Epithelial cell of umbilical artery (primary cell): ENCODE results near the gene ACAD11. TPM values are rescaled to one million over a fixed set of nuclear protein-coding genes. Genes with fewer than 3 reads are reported as not detected.

ENCODE experiments used
- total RNA-seq: library from RNA; depleted of rRNA; stranded (reverse); fragments of >200 nt; gene quantifications from 2 replicates; pipeline ENCODE4 v1.2.3, GENCODE V29; 2014

The ACAD11 gene, protein sequence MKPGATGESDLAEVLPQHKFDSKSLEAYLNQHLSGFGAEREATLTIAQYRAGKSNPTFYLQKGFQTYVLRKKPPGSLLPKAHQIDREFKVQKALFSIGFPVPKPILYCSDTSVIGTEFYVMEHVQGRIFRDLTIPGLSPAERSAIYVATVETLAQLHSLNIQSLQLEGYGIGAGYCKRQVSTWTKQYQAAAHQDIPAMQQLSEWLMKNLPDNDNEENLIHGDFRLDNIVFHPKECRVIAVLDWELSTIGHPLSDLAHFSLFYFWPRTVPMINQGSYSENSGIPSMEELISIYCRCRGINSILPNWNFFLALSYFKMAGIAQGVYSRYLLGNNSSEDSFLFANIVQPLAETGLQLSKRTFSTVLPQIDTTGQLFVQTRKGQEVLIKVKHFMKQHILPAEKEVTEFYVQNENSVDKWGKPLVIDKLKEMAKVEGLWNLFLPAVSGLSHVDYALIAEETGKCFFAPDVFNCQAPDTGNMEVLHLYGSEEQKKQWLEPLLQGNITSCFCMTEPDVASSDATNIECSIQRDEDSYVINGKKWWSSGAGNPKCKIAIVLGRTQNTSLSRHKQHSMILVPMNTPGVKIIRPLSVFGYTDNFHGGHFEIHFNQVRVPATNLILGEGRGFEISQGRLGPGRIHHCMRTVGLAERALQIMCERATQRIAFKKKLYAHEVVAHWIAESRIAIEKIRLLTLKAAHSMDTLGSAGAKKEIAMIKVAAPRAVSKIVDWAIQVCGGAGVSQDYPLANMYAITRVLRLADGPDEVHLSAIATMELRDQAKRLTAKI
- total RNA-seq, result 13.0 and 22.0 TPM in 2 replicates

DNA sequence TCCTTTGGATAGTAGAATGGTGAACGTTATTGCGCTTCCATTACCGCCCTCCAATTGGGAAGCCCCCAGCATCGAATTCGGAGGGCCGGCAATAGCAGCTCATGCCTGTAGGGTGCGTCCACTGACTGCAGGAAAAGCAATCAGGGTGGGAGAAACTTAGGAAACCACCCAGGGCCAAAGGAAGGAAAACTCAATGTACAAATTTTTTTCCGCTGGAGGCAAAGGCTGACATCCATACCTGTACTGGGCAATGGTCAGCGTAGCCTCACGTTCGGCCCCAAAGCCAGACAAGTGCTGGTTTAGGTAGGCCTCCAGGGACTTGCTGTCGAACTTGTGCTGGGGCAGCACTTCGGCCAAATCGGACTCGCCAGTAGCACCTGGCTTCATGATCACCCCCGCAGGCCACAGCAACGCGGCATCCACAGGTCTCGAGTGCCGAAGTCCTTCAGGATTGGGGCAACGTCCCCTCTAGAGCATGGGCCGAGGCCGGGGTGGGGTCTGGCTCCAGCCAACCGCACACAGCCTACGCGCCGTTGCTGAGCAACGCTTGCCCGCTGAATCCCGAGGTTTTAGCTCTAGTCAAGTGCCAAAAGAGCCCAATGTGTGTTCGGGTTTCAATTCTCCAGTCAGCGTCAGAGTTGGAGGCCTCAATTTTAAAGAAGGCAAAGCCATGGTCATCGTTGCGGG lies at the start of gene ACAD11:
Gene ACAD11, minus strand, starts transcription at position 445 of the 687 bp plus-strand sequence. Its CDS starts 58 bp downstream, at position 387.

DNA sequence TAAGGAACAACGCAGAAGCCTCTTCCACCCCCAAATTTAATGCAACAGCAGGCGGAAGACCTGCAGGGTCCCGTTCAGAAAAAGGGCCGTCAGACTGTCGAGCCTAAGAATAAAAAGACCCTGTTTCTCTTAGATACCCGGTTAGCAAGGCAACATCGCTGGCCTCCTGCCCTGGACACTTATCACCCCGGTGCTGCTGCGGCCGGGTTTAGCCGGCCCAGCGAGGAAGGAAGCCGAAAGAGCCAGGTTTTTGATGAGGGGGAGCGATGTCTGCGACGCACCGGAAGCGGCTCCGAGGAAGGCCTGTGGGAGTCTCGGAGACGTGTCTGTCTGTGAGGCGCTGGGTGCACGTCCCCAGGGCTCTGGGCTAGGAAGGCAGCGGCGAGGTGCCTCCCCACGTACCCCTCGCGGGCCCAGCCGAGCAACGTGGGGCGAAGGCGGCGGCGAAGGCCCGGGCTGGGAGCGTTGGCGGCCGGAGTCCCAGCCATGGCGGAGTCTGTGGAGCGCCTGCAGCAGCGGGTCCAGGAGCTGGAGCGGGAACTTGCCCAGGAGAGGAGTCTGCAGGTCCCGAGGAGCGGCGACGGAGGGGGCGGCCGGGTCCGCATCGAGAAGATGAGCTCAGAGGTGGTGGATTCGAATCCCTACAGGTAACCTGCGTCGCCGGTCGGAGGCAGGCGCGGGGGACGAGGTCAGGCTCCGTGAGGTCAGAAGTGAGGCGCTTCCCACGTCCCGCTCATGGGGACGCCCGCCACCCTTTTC lies 622 bp upstream of the ACAD11 start, which contains the start of gene UBA5:
Gene UBA5, plus strand, starts transcription at position 278 of the 759 bp plus-strand sequence. Its CDS starts 209 bp downstream, at position 487.

DNA sequence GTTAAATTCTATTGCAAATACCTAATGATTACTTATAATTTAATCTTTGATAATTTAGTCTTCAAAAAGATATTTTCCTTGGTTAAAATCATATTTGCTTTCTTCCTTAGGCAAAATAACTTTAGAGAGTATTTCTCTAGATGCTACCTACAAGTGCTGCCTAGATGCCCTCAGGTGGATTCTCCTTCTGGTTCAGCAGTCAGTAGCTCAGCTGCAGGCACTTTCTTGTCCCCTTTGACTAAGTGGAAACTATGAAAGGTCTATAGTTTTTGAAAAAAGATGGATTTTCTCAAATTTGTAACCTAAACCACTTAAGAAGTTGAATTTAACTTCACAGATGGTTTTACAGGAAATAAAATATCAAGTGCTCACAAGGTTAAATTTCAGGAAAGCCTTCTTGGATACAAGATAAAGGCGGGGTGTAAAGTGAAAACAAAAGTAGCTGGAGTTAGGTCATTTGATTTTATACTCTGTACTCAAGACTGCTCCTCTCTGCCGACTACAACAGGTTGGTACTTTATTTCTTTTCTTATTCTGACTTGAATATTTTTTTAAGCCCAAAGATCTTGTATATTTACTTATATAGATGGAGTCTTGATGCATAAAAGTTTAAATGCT lies 62.7 kb downstream of the ACAD11 start, which contains the start of gene ACKR4:
Gene ACKR4, plus strand, starts transcription at position 455 of the 618 bp plus-strand sequence. CDS start 3,128 bp downstream, outside the sequence.

Other genes starting within 250 kb of the ACAD11 start
- gene DNAJC13, start 242.3 kb downstream of the ACAD11 start, total RNA-seq, result 49.7 and 58.1 TPM in 2 replicates
- gene ACKR4, start 62.5 kb downstream of the ACAD11 start, total RNA-seq, result 0.32 and 3.6 TPM in 2 replicates
- 35.7 and 57.4 TPM in 2 replicates for gene UBA5, start 520 bp upstream of the ACAD11 start, total RNA-seq
- 19.3 and 20.1 TPM in 2 replicates for gene NPHP3, start 62.6 kb upstream of the ACAD11 start, total RNA-seq